K562 (cell line): ENCODE data around the gene COP1. TPM values are rescaled to one million over a fixed set of nuclear protein-coding genes. Genes with fewer than 3 reads are reported as not detected.

ENCODE experiments used
- ATAC-seq: fragments of 200-7000 bp; cut with Tn5 transposase; 3 replicates; pipeline ENCODE4 v1.9.1; 2020; ENCODE audit warnings: moderate library complexity
- BruUV-seq: library from RNA; stranded (reverse); fragments of 400-500 nt; replicated peaks from 2 replicates; lab custom pipeline; 2021; lab: Mats Ljungman, UMichigan
- CTCF ChIA-PET: fragments of 300-600 bp; formaldehyde crosslinking; extraction: SDS; loops from one replicate; lab custom pipeline; 2021; ENCODE audit warnings: low intra/inter-chr PET ratio; lab: Yijun Ruan, JAX
- POLR2A ChIA-PET: fragments of 300-600, 350-650 bp; sonication (Branson Sonifier 250); formaldehyde crosslinking; extraction: SDS; loops from one replicate; lab custom pipeline; 2021; ENCODE audit warnings: antibody characterized with exemption, inconsistent platforms; lab: Yijun Ruan, JAX
- DNase-seq, 4 experiments: peaks; one replicate each; pipeline versions ENCODE4 v3.0.0 to v3.0.0-alpha.2; 2011 to 2018; ENCODE audit warnings: low spot score in 3 of 4, mixed read lengths in 3 of 4; ENCODE audit errors: extremely low read depth in 1 of 4
- FAIRE-seq: peaks from 2 replicates; lab custom pipeline; 2011; peaks lifted over from hg19 to GRCh38; lab: Jason Lieb, UNC
- H2AFZ ChIP-seq: 2 replicates; pipeline ENCODE4 v1.6.0; 2011; ENCODE audit warnings: low read depth, low read length, control low read depth, inconsistent platforms
- H3K27ac ChIP-seq: fragments of 200-600 bp; 3 replicates; pipeline ENCODE4 v1.8.0; 2011; ENCODE audit warnings: low read depth, mild to moderate bottlenecking, control low read depth, inconsistent platforms, low read length, moderate library complexity, mixed read lengths; ENCODE audit errors: extremely low read depth
- H3K27me3 ChIP-seq, 2 experiments: fragments of 300-600 bp in 1 of 2; 2 replicates in 1 of 2; 3 replicates in 1 of 2; pipeline versions ENCODE4 v1.6.0 to v1.8.0; 2011; ENCODE audit warnings: inconsistent platforms in 2 of 2, low read length in 2 of 2, mild to moderate bottlenecking in 1 of 2, mixed read lengths in 1 of 2, moderate library complexity in 1 of 2; ENCODE audit not compliant: control insufficient read depth in 2 of 2, insufficient read depth in 2 of 2
- H3K36me3 ChIP-seq: fragments of 300-600 bp; 3 replicates; pipeline ENCODE4 v1.8.0; 2011; ENCODE audit warnings: mild to moderate bottlenecking, low read length, inconsistent platforms; ENCODE audit not compliant: control insufficient read depth, insufficient read depth
- H3K4me1 ChIP-seq, 2 experiments: fragments of 200-600 bp in 1 of 2; replicated peaks in 1 of 2; 2 replicates in 1 of 2; 3 replicates in 1 of 2; pipeline versions ENCODE4 v1.5.1 to v1.8.0; 2011; ENCODE audit warnings: inconsistent platforms in 2 of 2, low read length in 2 of 2, mild to moderate bottlenecking in 1 of 2, mixed read lengths in 1 of 2, moderate library complexity in 1 of 2; ENCODE audit not compliant: control insufficient read depth in 2 of 2, insufficient read depth in 2 of 2
- H3K4me2 ChIP-seq: 2 replicates; pipeline ENCODE4 v1.6.1; 2011; ENCODE audit warnings: low read length, control low read depth, inconsistent platforms, mixed read lengths; ENCODE audit not compliant: insufficient read depth
- H3K4me3 ChIP-seq: fragments of 200-600 bp; sonication (generic), shearing (Covaris generic); 2 replicates; pipeline ENCODE4 v1.5.1; 2016; ENCODE audit warnings: control low read depth, inconsistent platforms
- H3K79me2 ChIP-seq: fragments of 200-600 bp; 3 replicates; pipeline ENCODE4 v1.8.0; 2011; ENCODE audit warnings: low read length, inconsistent platforms; ENCODE audit not compliant: control insufficient read depth, insufficient read depth
- H3K9ac ChIP-seq, 2 experiments: 2 replicates each; pipeline versions ENCODE4 v1.6.0 to v1.6.1; 2011; ENCODE audit warnings: low read depth in 2 of 2, low read length in 2 of 2, control low read depth in 1 of 2, inconsistent platforms in 1 of 2, mild to moderate bottlenecking in 1 of 2, mixed read lengths in 1 of 2; ENCODE audit not compliant: insufficient read depth in 1 of 2
- H3K9me1 ChIP-seq: one replicate; pipeline ENCODE4 v1.6.0; 2011; ENCODE audit warnings: inconsistent platforms, mild to moderate bottlenecking, low read length, moderate library complexity; ENCODE audit not compliant: control insufficient read depth, insufficient read depth
- H3K9me3 ChIP-seq: replicated peaks from 2 replicates; pipeline ENCODE4 v1.5.1; 2011; ENCODE audit warnings: low read depth, low read length, inconsistent platforms; ENCODE audit not compliant: control insufficient read depth, insufficient read depth
- H4K20me1 ChIP-seq: replicated peaks from 2 replicates; pipeline ENCODE4 v1.6.1; 2011; ENCODE audit warnings: low read length, inconsistent platforms, mixed read lengths; ENCODE audit not compliant: control insufficient read depth, insufficient read depth
- HDAC1 ChIP-seq, 2 experiments: fragments of 450-650 bp; IDR thresholded peaks; 2 replicates each; pipeline ENCODE4 v1.6.1; 2016 to 2017; ENCODE audit warnings: inconsistent platforms in 1 of 2, mild to moderate bottlenecking in 1 of 2, moderate library complexity in 1 of 2
- IRF2 ChIP-seq: sonication (generic); formaldehyde crosslinking; IDR thresholded peaks from 2 replicates; pipeline ENCODE4 v1.8.1; 2022; ENCODE audit warnings: mild to moderate bottlenecking, missing genetic modification reagents
- NELFE ChIP-seq: IDR thresholded peaks from 2 replicates; pipeline ENCODE4 v1.6.1; 2011; ENCODE audit warnings: mild to moderate bottlenecking; ENCODE audit not compliant: insufficient read depth, insufficient read length
- POLR2A ChIP-seq: fragments of 450-650 bp; conservative IDR thresholded peaks from 2 replicates; pipeline ENCODE4 v1.6.1; 2016
- TBL1XR1 ChIP-seq, 2 experiments: IDR thresholded peaks; 2 replicates each; pipeline ENCODE4 v1.6.1; 2012; ENCODE audit warnings: improper control_type of control experiment in 2 of 2, low read length in 2 of 2, mild to moderate bottlenecking in 1 of 2
- ZNF354B ChIP-seq: fragments of 250-450 bp; sonication (Bioruptor Pico); IDR thresholded peaks from 2 replicates; pipeline ENCODE4 v1.4.0; 2020
- ZNF57 ChIP-seq: fragments of 450-650 bp; formaldehyde crosslinking; IDR thresholded peaks from 2 replicates; pipeline ENCODE4 v1.4.0; 2020; ENCODE audit warnings: mild to moderate bottlenecking, moderate library complexity
- ZNF764 ChIP-seq: fragments of 250-450 bp; sonication (Bioruptor Pico); IDR thresholded peaks from 2 replicates; pipeline ENCODE4 v1.4.0; 2020; ENCODE audit warnings: low read depth, mild to moderate bottlenecking, moderate library complexity
- WGBS: fragments of 100-300 bp; shearing (Covaris generic); methylation state at CpG from one replicate; pipeline ENCODE4 v1.1.6; 2016; ENCODE audit warnings: low coverage, mixed read lengths; ENCODE audit not compliant: insufficient coverage; ENCODE audit errors: missing lambda C conversion rate; 5-methylcytosine and 5-hydroxymethylcytosine counted together
- in situ Hi-C: fragments of 300-500 bp; cut with MboI; formaldehyde crosslinking; loops from 4 replicates; pipeline ENCODE4 v1.15.0; 2018; ENCODE audit warnings: inconsistent platforms, mixed read lengths
- intact Hi-C: fragments of 100-400 bp; cut with micrococcal nuclease; formaldehyde crosslinking; loops from 2 replicates; pipeline ENCODE4 v1.14.2; 2022
- polyA plus RNA-seq, 8 experiments: library from polyadenylated mRNA; depleted of rRNA in 4 of 8; stranded (reverse) in 5 of 8; unstranded in 3 of 8; fragments of >200 nt; fragmentation: Nextera tagmentation in 2 of 8; fragmentation: Illumina TruSeq in 1 of 8; extraction: Ambion mirVana in 2 of 8; extraction: Trizol in 1 of 8; gene quantifications; 2 replicates each; pipeline versions ENCODE4 v1.2.1 to v1.2.3, GENCODE V29; 2011 to 2014; ENCODE audit warnings: inconsistent platforms in 1 of 8, missing spikeins in 1 of 8
- total RNA-seq, 7 experiments: library from RNA; depleted of rRNA in 6 of 7; stranded (reverse); fragments of >200 nt in 6 of 7; fragmentation: Illumina TruSeq in 2 of 7; extraction: Trizol in 2 of 7; gene quantifications; 2 replicates each; pipeline versions ENCODE4 v1.2.1 to v1.2.3, GENCODE V29; 2011 to 2021; ENCODE audit warnings: low replicate concordance in 1 of 7
- TF ChIP-seq, protein P1 (sequence below): fragments of 250-450 bp; sonication (Bioruptor Pico); IDR thresholded peaks from 2 replicates; pipeline ENCODE4 v1.9.0; 2021; ENCODE audit warnings: mild to moderate bottlenecking
- TF ChIP-seq, protein P2 (sequence below), 2 experiments: fragments of 450-650 bp; IDR thresholded peaks; 2 replicates each; pipeline ENCODE4 v1.6.1; 2018; ENCODE audit warnings: mild to moderate bottlenecking in 2 of 2, low read depth in 1 of 2; ENCODE audit not compliant: partially characterized antibody in 2 of 2
- TF ChIP-seq, protein P3 (sequence below): fragments of 200-800 bp; sonication (Bioruptor generic); IDR thresholded peaks from 2 replicates; pipeline ENCODE4 v1.6.1; 2017; ENCODE audit warnings: missing genetic modification characterization, missing compliant biosample characterization
- TF ChIP-seq, protein P4 (sequence below), 3 experiments: fragments of 200-800 bp in 1 of 3; fragments of 250-450 bp in 1 of 3; fragments of 450-650 bp in 1 of 3; sonication (Bioruptor Pico) in 1 of 3; sonication (Bioruptor generic) in 1 of 3; formaldehyde crosslinking in 1 of 3; IDR thresholded peaks; 2 replicates each; pipeline versions ENCODE4 v1.6.1 to v1.8.0; 2016 to 2022; ENCODE audit warnings: mild to moderate bottlenecking in 2 of 3, missing genetic modification characterization in 2 of 3, missing compliant biosample characterization in 1 of 3, moderate library complexity in 1 of 3

Gene COP1
- total and polyA plus RNA-seq, 9 of the 15 experiments (the other 6 are each of a cell fraction or from before 2014, with no cell fraction given), result 25.8 to 77.7 (median 58.6) TPM

DNA sequence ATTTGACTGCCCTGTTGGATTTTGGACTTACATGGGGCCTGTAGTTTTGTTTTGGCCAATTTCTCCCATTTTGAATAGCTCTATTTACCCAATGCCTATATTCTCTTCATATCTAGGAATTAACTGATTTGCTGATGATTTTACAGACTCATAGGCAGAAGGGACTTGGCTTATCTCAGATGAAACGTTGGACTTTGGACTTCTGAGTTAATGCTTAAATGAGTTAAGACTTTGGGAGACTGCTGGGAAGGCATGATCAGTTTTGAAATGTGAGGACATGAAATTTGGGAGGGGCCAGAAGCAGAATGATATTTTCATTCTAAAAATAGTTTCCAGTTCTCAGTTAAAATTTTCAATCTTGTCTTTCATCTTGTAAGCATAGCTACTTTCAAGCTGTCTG lies 222.3 kb downstream of the COP1 start:
- CTCF ChIA-PET, result no interaction called here
- Histone ChIP-seq H3K4me2 (no peak overlapping the region), H3K4me1 (no peaks in the 10 kb centered on the region), H2AFZ (no peak overlapping the region), H3K79me2 (no peaks in the 10 kb centered on the region), H3K9me3 (0 out of 2 replicates have a peak, but pooled peaks cover 9% of the 10 kb centered on the region), H3K9ac (no peak overlapping the region), H3K27ac (no peak overlapping the region), H4K20me1 (no peaks in the 10 kb centered on the region), H3K9me1 (no peaks in the 10 kb centered on the region), H3K27me3 (no peaks in the 10 kb centered on the region), H3K4me3 (no peak overlapping the region), H3K36me3 (peaks cover 56% of the 10 kb centered on the region)
- DNase-seq (no peak), ATAC-seq (no peak), FAIRE-seq (no peak)
- in situ Hi-C loops (no loop called here), intact Hi-C loops (no loop called here)
- no TSS peak for BruUV-seq
- POLR2A ChIA-PET, result interaction anchor here (0.6 kb wide), 1 partner anchor 56 kb away, joined by 3 read pairs; no protein-coding TSS in a partner anchor
- WGBS, result 47% methylated on average over 1 of the region's 1 CpG
- no peak for TF ChIP-seq ZNF354B
- TF ChIP-seq NELFE, result no peak
- no peak for TF ChIP-seq ZNF57 (CRISPR knock-in tag)
- no peak for TF ChIP-seq ZNF764 (CRISPR knock-in tag)
- no peak for TF ChIP-seq POLR2A
- no peak for TF ChIP-seq TBL1XR1 (IDR thresholded peaks at IDR 0.05; ENCODE audit: low read length in 2 of 2)
- no peak for TF ChIP-seq HDAC1 (IDR thresholded peaks at IDR 0.05)
- TF ChIP-seq, protein P1, sequence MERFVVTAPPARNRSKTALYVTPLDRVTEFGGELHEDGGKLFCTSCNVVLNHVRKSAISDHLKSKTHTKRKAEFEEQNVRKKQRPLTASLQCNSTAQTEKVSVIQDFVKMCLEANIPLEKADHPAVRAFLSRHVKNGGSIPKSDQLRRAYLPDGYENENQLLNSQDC (CRISPR knock-in tag), result no peak
- TF ChIP-seq, protein P2, sequence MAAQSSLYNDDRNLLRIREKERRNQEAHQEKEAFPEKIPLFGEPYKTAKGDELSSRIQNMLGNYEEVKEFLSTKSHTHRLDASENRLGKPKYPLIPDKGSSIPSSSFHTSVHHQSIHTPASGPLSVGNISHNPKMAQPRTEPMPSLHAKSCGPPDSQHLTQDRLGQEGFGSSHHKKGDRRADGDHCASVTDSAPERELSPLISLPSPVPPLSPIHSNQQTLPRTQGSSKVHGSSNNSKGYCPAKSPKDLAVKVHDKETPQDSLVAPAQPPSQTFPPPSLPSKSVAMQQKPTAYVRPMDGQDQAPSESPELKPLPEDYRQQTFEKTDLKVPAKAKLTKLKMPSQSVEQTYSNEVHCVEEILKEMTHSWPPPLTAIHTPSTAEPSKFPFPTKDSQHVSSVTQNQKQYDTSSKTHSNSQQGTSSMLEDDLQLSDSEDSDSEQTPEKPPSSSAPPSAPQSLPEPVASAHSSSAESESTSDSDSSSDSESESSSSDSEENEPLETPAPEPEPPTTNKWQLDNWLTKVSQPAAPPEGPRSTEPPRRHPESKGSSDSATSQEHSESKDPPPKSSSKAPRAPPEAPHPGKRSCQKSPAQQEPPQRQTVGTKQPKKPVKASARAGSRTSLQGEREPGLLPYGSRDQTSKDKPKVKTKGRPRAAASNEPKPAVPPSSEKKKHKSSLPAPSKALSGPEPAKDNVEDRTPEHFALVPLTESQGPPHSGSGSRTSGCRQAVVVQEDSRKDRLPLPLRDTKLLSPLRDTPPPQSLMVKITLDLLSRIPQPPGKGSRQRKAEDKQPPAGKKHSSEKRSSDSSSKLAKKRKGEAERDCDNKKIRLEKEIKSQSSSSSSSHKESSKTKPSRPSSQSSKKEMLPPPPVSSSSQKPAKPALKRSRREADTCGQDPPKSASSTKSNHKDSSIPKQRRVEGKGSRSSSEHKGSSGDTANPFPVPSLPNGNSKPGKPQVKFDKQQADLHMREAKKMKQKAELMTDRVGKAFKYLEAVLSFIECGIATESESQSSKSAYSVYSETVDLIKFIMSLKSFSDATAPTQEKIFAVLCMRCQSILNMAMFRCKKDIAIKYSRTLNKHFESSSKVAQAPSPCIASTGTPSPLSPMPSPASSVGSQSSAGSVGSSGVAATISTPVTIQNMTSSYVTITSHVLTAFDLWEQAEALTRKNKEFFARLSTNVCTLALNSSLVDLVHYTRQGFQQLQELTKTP (IDR thresholded peaks at IDR 0.05; ENCODE audit: low read depth in 1 of 2, partially characterized antibody in 2 of 2), result no peak
- TF ChIP-seq, protein P3, sequence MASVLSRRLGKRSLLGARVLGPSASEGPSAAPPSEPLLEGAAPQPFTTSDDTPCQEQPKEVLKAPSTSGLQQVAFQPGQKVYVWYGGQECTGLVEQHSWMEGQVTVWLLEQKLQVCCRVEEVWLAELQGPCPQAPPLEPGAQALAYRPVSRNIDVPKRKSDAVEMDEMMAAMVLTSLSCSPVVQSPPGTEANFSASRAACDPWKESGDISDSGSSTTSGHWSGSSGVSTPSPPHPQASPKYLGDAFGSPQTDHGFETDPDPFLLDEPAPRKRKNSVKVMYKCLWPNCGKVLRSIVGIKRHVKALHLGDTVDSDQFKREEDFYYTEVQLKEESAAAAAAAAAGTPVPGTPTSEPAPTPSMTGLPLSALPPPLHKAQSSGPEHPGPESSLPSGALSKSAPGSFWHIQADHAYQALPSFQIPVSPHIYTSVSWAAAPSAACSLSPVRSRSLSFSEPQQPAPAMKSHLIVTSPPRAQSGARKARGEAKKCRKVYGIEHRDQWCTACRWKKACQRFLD (CRISPR knock-in tag), result no peak
- TF ChIP-seq, protein P4, sequence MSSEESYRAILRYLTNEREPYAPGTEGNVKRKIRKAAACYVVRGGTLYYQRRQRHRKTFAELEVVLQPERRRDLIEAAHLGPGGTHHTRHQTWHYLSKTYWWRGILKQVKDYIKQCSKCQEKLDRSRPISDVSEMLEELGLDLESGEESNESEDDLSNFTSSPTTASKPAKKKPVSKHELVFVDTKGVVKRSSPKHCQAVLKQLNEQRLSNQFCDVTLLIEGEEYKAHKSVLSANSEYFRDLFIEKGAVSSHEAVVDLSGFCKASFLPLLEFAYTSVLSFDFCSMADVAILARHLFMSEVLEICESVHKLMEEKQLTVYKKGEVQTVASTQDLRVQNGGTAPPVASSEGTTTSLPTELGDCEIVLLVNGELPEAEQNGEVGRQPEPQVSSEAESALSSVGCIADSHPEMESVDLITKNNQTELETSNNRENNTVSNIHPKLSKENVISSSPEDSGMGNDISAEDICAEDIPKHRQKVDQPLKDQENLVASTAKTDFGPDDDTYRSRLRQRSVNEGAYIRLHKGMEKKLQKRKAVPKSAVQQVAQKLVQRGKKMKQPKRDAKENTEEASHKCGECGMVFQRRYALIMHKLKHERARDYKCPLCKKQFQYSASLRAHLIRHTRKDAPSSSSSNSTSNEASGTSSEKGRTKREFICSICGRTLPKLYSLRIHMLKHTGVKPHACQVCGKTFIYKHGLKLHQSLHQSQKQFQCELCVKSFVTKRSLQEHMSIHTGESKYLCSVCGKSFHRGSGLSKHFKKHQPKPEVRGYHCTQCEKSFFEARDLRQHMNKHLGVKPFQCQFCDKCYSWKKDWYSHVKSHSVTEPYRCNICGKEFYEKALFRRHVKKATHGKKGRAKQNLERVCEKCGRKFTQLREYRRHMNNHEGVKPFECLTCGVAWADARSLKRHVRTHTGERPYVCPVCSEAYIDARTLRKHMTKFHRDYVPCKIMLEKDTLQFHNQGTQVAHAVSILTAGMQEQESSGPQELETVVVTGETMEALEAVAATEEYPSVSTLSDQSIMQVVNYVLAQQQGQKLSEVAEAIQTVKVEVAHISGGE (CRISPR knock-in tag; IDR thresholded peaks at IDR 0.05), result no peak
- TF ChIP-seq IRF2 (CRISPR knock-in tag), result no peak
